BLaER1 treated with 17β-estradiol and CSF1 and Interleukin-3, amounts not matched to agents 10 nM and 100 nM (cell line): Measurements from ENCODE around the gene MAP4K4.

ENCODE experiments used
- H3K27ac ChIP-seq, 11 experiments: shearing (Covaris generic); formaldehyde crosslinking; 2 replicates each; pipeline ENCODE4 v1.8.1; 2022
- H3K27me3 ChIP-seq, 11 experiments: shearing (Covaris generic); formaldehyde crosslinking; 2 replicates each; pipeline ENCODE4 v1.8.1; 2022
- H3K36me3 ChIP-seq, 11 experiments: shearing (Covaris generic); formaldehyde crosslinking; 2 replicates each; pipeline ENCODE4 v1.8.1; 2022
- H3K4me1 ChIP-seq, 10 experiments: shearing (Covaris generic); formaldehyde crosslinking; 2 replicates each; pipeline ENCODE4 v1.8.1; 2022
- H3K4me2 ChIP-seq, 11 experiments: shearing (Covaris generic); formaldehyde crosslinking; 2 replicates each; pipeline ENCODE4 v1.8.1; 2022
- H3K4me3 ChIP-seq, 10 experiments: shearing (Covaris generic); formaldehyde crosslinking; 2 replicates each; pipeline ENCODE4 v1.8.1; 2022
- H3K9ac ChIP-seq, 11 experiments: shearing (Covaris generic); formaldehyde crosslinking; 2 replicates each; pipeline ENCODE4 v1.8.1; 2022
- H3K9me3 ChIP-seq, 11 experiments: shearing (Covaris generic); formaldehyde crosslinking; replicated peaks in 1 of 11; 2 replicates each; pipeline ENCODE4 v1.8.1; 2022
- H4K20me1 ChIP-seq, 11 experiments: shearing (Covaris generic); formaldehyde crosslinking; 2 replicates each; pipeline ENCODE4 v1.8.1; 2022
- Cebpa-rat ChIP-seq, 11 experiments: shearing (Covaris generic); IDR thresholded peaks; 2 replicates each; pipeline ENCODE4 v1.8.1; 2022

Gene MAP4K4

GRCh38 chr2:101736861-101737291 lies 39.4 kb downstream of the MAP4K4 start:
- H4K20me1 ChIP-seq: peaks cover 48 to 100% (median 99%) of the 10 kb centered on the region in 11 experiments
- H3K4me3 ChIP-seq: no peak overlapping the region
- H3K27ac ChIP-seq: peak overlapping the region in 4 of 11 experiments; percentile 13 to 55 (median 43); a peak in 5 of 22 replicates
- no peaks in the 10 kb centered on the region for H3K27me3 ChIP-seq
- TF ChIP-seq Cebpa-rat (IDR thresholded peaks at IDR 0.05): 0 out of 22 replicates have a peak, but pooled peaks of 1 of the 11 experiments have one; percentile 6
- H3K36me3 ChIP-seq: peaks cover 0 to 34% (median 12%) of the 10 kb centered on the region in 11 experiments; a peak in 13 of 22 replicates
- H3K4me2 ChIP-seq: peak overlapping the region in 10 of 11 experiments; percentile 8 to 76 (median 44); a peak in 12 of 22 replicates
- peaks cover 44 to 99% (median 78%) of the 10 kb centered on the region in 10 experiments for H3K4me1 ChIP-seq
- H3K9me3 ChIP-seq: peaks cover 0 to 7% (median 0%) of the 10 kb centered on the region in 11 experiments; a peak in 4 of 22 replicates
- peak overlapping the region in 2 of 11 experiments; percentile 38; a peak in 3 of 22 replicates for H3K9ac ChIP-seq

- H3K4me3 ChIP-seq: no peak overlapping the region
- H3K9ac ChIP-seq: no peak overlapping the region
- H3K27ac ChIP-seq: peak overlapping the region in 3 of 11 experiments; percentile 22 to 75 (median 26); a peak in 5 of 22 replicates
- peaks cover 45 to 99% (median 81%) of the 10 kb centered on the region in 10 experiments for H3K4me1 ChIP-seq
- H3K9me3 ChIP-seq: peaks cover 0 to 7% (median 0%) of the 10 kb centered on the region in 11 experiments; a peak in 4 of 22 replicates
- peak overlapping the region in 5 of 11 experiments; percentile 17 to 89 (median 77); a peak in 8 of 22 replicates for H3K4me2 ChIP-seq
- H3K36me3 ChIP-seq: peaks cover 0 to 30% (median 10%) of the 10 kb centered on the region in 11 experiments; a peak in 13 of 22 replicates
- H3K27me3 ChIP-seq: no peaks in the 10 kb centered on the region
- no peak for TF ChIP-seq Cebpa-rat (IDR thresholded peaks at IDR 0.05)
- H4K20me1 ChIP-seq: peaks cover 48 to 100% (median 99%) of the 10 kb centered on the region in 11 experiments
Measured at GRCh38 chr2:101737478-101738255, 40.2 kb downstream of the MAP4K4 start.

GRCh38 chr2:101738649-101739048 lies 41.1 kb downstream of the MAP4K4 start:
- Histone ChIP-seq H3K4me2 (peak overlapping the region in 4 of 11 experiments; percentile 19 to 89 (median 82); a peak in 8 of 22 replicates), H3K9me3 (peaks cover 0 to 7% (median 0%) of the 10 kb centered on the region in 11 experiments; a peak in 4 of 22 replicates), H3K27ac (peak overlapping the region in 3 of 11 experiments; percentile 6 to 75 (median 26); a peak in 4 of 22 replicates), H3K27me3 (no peaks in the 10 kb centered on the region), H3K4me1 (peaks cover 44 to 99% (median 81%) of the 10 kb centered on the region in 10 experiments), H4K20me1 (peaks cover 48 to 100% (median 99%) of the 10 kb centered on the region in 11 experiments), H3K9ac (no peak overlapping the region), H3K4me3 (no peak overlapping the region), H3K36me3 (peaks cover 0 to 34% (median 14%) of the 10 kb centered on the region in 11 experiments; a peak in 12 of 22 replicates)
- no peak for TF ChIP-seq Cebpa-rat (IDR thresholded peaks at IDR 0.05)

- no peaks in the 10 kb centered on the region for H3K27me3 ChIP-seq
- peaks cover 0 to 40% (median 23%) of the 10 kb centered on the region in 11 experiments; a peak in 13 of 22 replicates for H3K36me3 ChIP-seq
- peaks cover 51 to 99% (median 77%) of the 10 kb centered on the region in 10 experiments for H3K4me1 ChIP-seq
- H3K9ac ChIP-seq: peak overlapping the region in 7 of 11 experiments; percentile 4 to 58 (median 30); a peak in 10 of 22 replicates
- no peak for TF ChIP-seq Cebpa-rat (IDR thresholded peaks at IDR 0.05)
- H3K27ac ChIP-seq: peak overlapping the region in 7 of 11 experiments; percentile 36 to 78 (median 70); a peak in 14 of 22 replicates
- peaks cover 0 to 7% (median 0%) of the 10 kb centered on the region in 11 experiments; a peak in 5 of 22 replicates for H3K9me3 ChIP-seq
- H4K20me1 ChIP-seq: peaks cover 44 to 100% (median 98%) of the 10 kb centered on the region in 11 experiments
- H3K4me3 ChIP-seq: no peak overlapping the region; a peak in 2 of 20 replicates
- peak overlapping the region; percentile 22 to 92 (median 69); a peak in 21 of 22 replicates for H3K4me2 ChIP-seq
Measured at GRCh38 chr2:101740555-101740964, 43.1 kb downstream of the MAP4K4 start.

- Histone ChIP-seq H3K9ac (peak overlapping the region in 9 of 11 experiments; percentile 15 to 62 (median 32); a peak in 15 of 22 replicates), H3K27me3 (no peaks in the 10 kb centered on the region), H3K36me3 (peaks cover 0 to 50% (median 23%) of the 10 kb centered on the region in 11 experiments; a peak in 15 of 22 replicates), H3K9me3 (peaks cover 0 to 17% (median 3%) of the 10 kb centered on the region in 11 experiments; a peak in 11 of 22 replicates), H3K4me2 (peak overlapping the region; percentile 37 to 92 (median 69); a peak in 20 of 22 replicates), H4K20me1 (peaks cover 46 to 100% (median 98%) of the 10 kb centered on the region in 11 experiments), H3K27ac (peak overlapping the region in 9 of 11 experiments; percentile 1 to 78 (median 63); a peak in 16 of 22 replicates), H3K4me1 (peaks cover 38 to 99% (median 73%) of the 10 kb centered on the region in 10 experiments), H3K4me3 (peak overlapping the region in 2 of 10 experiments; percentile 4 to 8; a peak in 1 of 20 replicates)
- no peak for TF ChIP-seq Cebpa-rat (IDR thresholded peaks at IDR 0.05)
Measured at GRCh38 chr2:101741775-101742520, 44.4 kb downstream of the MAP4K4 start.

GRCh38 chr2:101742547-101742946 lies 45.0 kb downstream of the MAP4K4 start:
- Histone ChIP-seq H3K4me3 (peak overlapping the region in 1 of 10 experiments; percentile 4; a peak in 1 of 20 replicates), H3K9me3 (peaks cover 0 to 23% (median 9%) of the 10 kb centered on the region in 11 experiments; a peak in 11 of 22 replicates), H3K4me1 (peaks cover 35 to 100% (median 73%) of the 10 kb centered on the region in 10 experiments), H3K9ac (peak overlapping the region in 8 of 11 experiments; percentile 15 to 62 (median 42); a peak in 13 of 22 replicates), H3K36me3 (peaks cover 0 to 55% (median 25%) of the 10 kb centered on the region in 11 experiments; a peak in 15 of 22 replicates), H3K27me3 (no peaks in the 10 kb centered on the region), H3K27ac (peak overlapping the region in 9 of 11 experiments; percentile 1 to 78 (median 63); a peak in 15 of 22 replicates), H3K4me2 (peak overlapping the region; percentile 37 to 92 (median 69); a peak in 20 of 22 replicates), H4K20me1 (peaks cover 50 to 100% (median 98%) of the 10 kb centered on the region in 11 experiments; a peak in 21 of 22 replicates)
- TF ChIP-seq Cebpa-rat (IDR thresholded peaks at IDR 0.05): no peak

GRCh38 chr2:101743288-101743687 lies 45.8 kb downstream of the MAP4K4 start:
- no peaks in the 10 kb centered on the region for H3K27me3 ChIP-seq
- no peak overlapping the region for H3K4me3 ChIP-seq
- H3K4me2 ChIP-seq: peak overlapping the region in 6 of 11 experiments; percentile 10 to 92 (median 82); a peak in 10 of 22 replicates
- no peak for TF ChIP-seq Cebpa-rat (IDR thresholded peaks at IDR 0.05)
- peak overlapping the region in 1 of 11 experiments; percentile 53; a peak in 2 of 22 replicates for H3K9ac ChIP-seq
- H4K20me1 ChIP-seq: peaks cover 53 to 100% (median 98%) of the 10 kb centered on the region in 11 experiments; a peak in 21 of 22 replicates
- peak overlapping the region in 3 of 11 experiments; percentile 72 to 78 (median 75); a peak in 4 of 22 replicates for H3K27ac ChIP-seq
- H3K9me3 ChIP-seq: peaks cover 0 to 30% (median 13%) of the 10 kb centered on the region in 11 experiments; a peak in 12 of 22 replicates
- H3K4me1 ChIP-seq: peaks cover 33 to 100% (median 77%) of the 10 kb centered on the region in 10 experiments
- H3K36me3 ChIP-seq: peaks cover 0 to 57% (median 24%) of the 10 kb centered on the region in 11 experiments; a peak in 16 of 22 replicates
